H9 (cell line): ENCODE measurements around the gene AK4. TPM values are rescaled to one million over a fixed set of nuclear protein-coding genes. Genes with fewer than 3 reads are reported as not detected.

Source experiments
- DNase-seq: peaks from one replicate; pipeline ENCODE4 v3.0.0-alpha.2; 2017
- H2AFZ ChIP-seq: one replicate; pipeline ENCODE4 v1.6.1; 2013; ENCODE audit warnings: mild to moderate bottlenecking, low read length, control low read depth, moderate library complexity
- H2AK5ac ChIP-seq: 2 replicates; pipeline ENCODE4 v1.6.1; 2013; ENCODE audit warnings: low read length, control low read depth, mixed read lengths; ENCODE audit not compliant: insufficient read length
- H2BK120ac ChIP-seq: one replicate; pipeline ENCODE4 v1.6.1; 2013; ENCODE audit warnings: low read depth, mild to moderate bottlenecking, low read length, control low read depth, inconsistent platforms; ENCODE audit not compliant: poor library complexity, severe bottlenecking
- H2BK12ac ChIP-seq: 2 replicates; pipeline ENCODE4 v1.6.1; 2013; ENCODE audit warnings: low read length, control low read depth, mixed read lengths, low read depth; ENCODE audit not compliant: insufficient read length
- H2BK15ac ChIP-seq: 2 replicates; pipeline ENCODE4 v1.6.1; 2013; ENCODE audit warnings: low read depth, low read length, control low read depth
- H2BK20ac ChIP-seq: one replicate; pipeline ENCODE4 v1.6.1; 2013; ENCODE audit warnings: low read depth, mild to moderate bottlenecking, low read length, control low read depth, inconsistent platforms; ENCODE audit not compliant: poor library complexity, severe bottlenecking
- H2BK5ac ChIP-seq: 2 replicates; pipeline ENCODE4 v1.6.1; 2013; ENCODE audit warnings: low read length, control low read depth, mixed read lengths; ENCODE audit not compliant: insufficient read length
- H3K14ac ChIP-seq: 2 replicates; pipeline ENCODE4 v1.6.1; 2013; ENCODE audit warnings: low read length, control low read depth; ENCODE audit not compliant: insufficient read depth
- H3K18ac ChIP-seq: 2 replicates; pipeline ENCODE4 v1.6.1; 2013; ENCODE audit warnings: low read depth, mild to moderate bottlenecking, mixed read lengths, low read length, control low read depth; ENCODE audit not compliant: insufficient read length
- H3K23ac ChIP-seq: 2 replicates; pipeline ENCODE4 v1.6.1; 2013; ENCODE audit warnings: low read length, control low read depth, mixed read lengths, low read depth; ENCODE audit not compliant: insufficient read length
- H3K23me2 ChIP-seq: 2 replicates; pipeline ENCODE4 v1.6.1; 2013; ENCODE audit warnings: low read depth, mild to moderate bottlenecking, mixed read lengths, low read length, control low read depth; ENCODE audit not compliant: insufficient read length, poor library complexity, severe bottlenecking
- H3K27ac ChIP-seq: 2 replicates; pipeline ENCODE4 v1.5.1; 2013; ENCODE audit warnings: low read length, control low read depth, mixed read lengths, low read depth; ENCODE audit not compliant: insufficient read length
- H3K27me3 ChIP-seq: 2 replicates; pipeline ENCODE4 v1.6.1; 2013; ENCODE audit warnings: low read length, control low read depth, inconsistent platforms; ENCODE audit not compliant: insufficient read depth
- H3K4ac ChIP-seq: 2 replicates; pipeline ENCODE4 v1.6.1; 2013; ENCODE audit warnings: low read depth, mild to moderate bottlenecking, control low read depth, inconsistent platforms, low read length, moderate library complexity
- H3K4me1 ChIP-seq: 2 replicates; pipeline ENCODE4 v1.6.1; 2013; ENCODE audit warnings: low read length, control low read depth, inconsistent platforms; ENCODE audit not compliant: insufficient read depth
- H3K4me2 ChIP-seq: 2 replicates; pipeline ENCODE4 v1.6.1; 2013; ENCODE audit warnings: low read length, control low read depth, mixed read lengths; ENCODE audit not compliant: insufficient read length, insufficient read depth
- H3K56ac ChIP-seq: 2 replicates; pipeline ENCODE4 v1.6.1; 2013; ENCODE audit warnings: low read depth, mild to moderate bottlenecking, mixed read lengths, low read length, control low read depth; ENCODE audit not compliant: insufficient read length
- H3K79me1 ChIP-seq: 2 replicates; pipeline ENCODE4 v1.6.1; 2013; ENCODE audit warnings: low read depth, mild to moderate bottlenecking, moderate library complexity, low read length, control low read depth, inconsistent platforms; ENCODE audit not compliant: insufficient read depth, poor library complexity, severe bottlenecking
- H3K79me2 ChIP-seq: 2 replicates; pipeline ENCODE4 v1.6.1; 2013; ENCODE audit warnings: low read length, control low read depth, inconsistent platforms; ENCODE audit not compliant: insufficient read depth
- H3K9ac ChIP-seq: 2 replicates; pipeline ENCODE4 v1.6.1; 2013; ENCODE audit warnings: low read length, control low read depth, mixed read lengths; ENCODE audit not compliant: insufficient read length; ENCODE audit errors: extremely low read depth
- H3K9me3 ChIP-seq: one replicate; pipeline ENCODE4 v1.6.1; 2013; ENCODE audit warnings: low read depth, low read length, inconsistent platforms; ENCODE audit not compliant: control insufficient read depth
- H3T11ph ChIP-seq: one replicate; pipeline ENCODE4 v1.6.1; 2013; ENCODE audit warnings: mild to moderate bottlenecking, low read length, control low read depth, inconsistent platforms
- H4K20me1 ChIP-seq: one replicate; pipeline ENCODE4 v1.6.1; 2013; ENCODE audit not compliant: control insufficient read depth, insufficient read length, insufficient read depth
- H4K5ac ChIP-seq: 2 replicates; pipeline ENCODE4 v1.6.1; 2013; ENCODE audit warnings: low read depth, mild to moderate bottlenecking, mixed read lengths, low read length, control low read depth; ENCODE audit not compliant: insufficient read length
- H4K8ac ChIP-seq: replicated peaks from 2 replicates; pipeline ENCODE4 v1.6.1; 2013; ENCODE audit warnings: low read length, control low read depth, mixed read lengths, low read depth; ENCODE audit not compliant: insufficient read length
- H4K91ac ChIP-seq: 2 replicates; pipeline ENCODE4 v1.6.1; 2013; ENCODE audit warnings: low read depth, mild to moderate bottlenecking, moderate library complexity, mixed read lengths, low read length, control low read depth; ENCODE audit not compliant: insufficient read length
- H3K27ac Mint-ChIP-seq, 3 experiments: 2 replicates in 2 of 3; 3 replicates in 1 of 3; pipeline ENCODE4 v1.8.0; 2020 to 2021; ENCODE audit warnings: mixed read lengths in 3 of 3, mild to moderate bottlenecking in 1 of 3, moderate library complexity in 1 of 3
- H3K27me3 Mint-ChIP-seq: 2 replicates; pipeline ENCODE4 v1.8.0; 2021; ENCODE audit warnings: low read depth, mild to moderate bottlenecking, moderate library complexity, mixed read lengths
- H3K36me3 Mint-ChIP-seq, 3 experiments: 2 replicates in 2 of 3; 3 replicates in 1 of 3; pipeline ENCODE4 v1.8.0; 2020 to 2021; ENCODE audit warnings: low read depth in 3 of 3, mixed read lengths in 3 of 3; ENCODE audit not compliant: insufficient read depth in 1 of 3
- H3K4me1 Mint-ChIP-seq, 2 experiments: 2 replicates each; pipeline ENCODE4 v1.8.0; 2020; ENCODE audit warnings: mixed read lengths in 2 of 2
- H3K4me3 Mint-ChIP-seq, 2 experiments: 2 replicates in 1 of 2; 3 replicates in 1 of 2; pipeline ENCODE4 v1.8.0; 2020 to 2021; ENCODE audit warnings: mild to moderate bottlenecking in 2 of 2, mixed read lengths in 2 of 2, moderate library complexity in 1 of 2
- H3K9me3 Mint-ChIP-seq, 2 experiments: 2 replicates in 1 of 2; 3 replicates in 1 of 2; pipeline ENCODE4 v1.8.0; 2020; ENCODE audit warnings: mild to moderate bottlenecking in 2 of 2, mixed read lengths in 2 of 2, moderate library complexity in 1 of 2
- WGBS: extraction: QIAGEN DNeasy Blood & Tissue Kit; methylation state at CpG from one replicate; pipeline ENCODE4 v1.1.7; 2013; ENCODE audit warnings: missing lambda C conversion rate, low lambda C conversion rate, mixed read lengths; ENCODE audit not compliant: insufficient read length; ENCODE audit errors: extremely low coverage; 5-methylcytosine and 5-hydroxymethylcytosine counted together
- total RNA-seq: library from RNA; stranded (reverse); gene quantifications from 2 replicates; pipeline ENCODE4 v1.2.1, GENCODE V29; 2021
- TF ChIP-seq, protein P1 (sequence below): fragments of 200-600 bp; sonication (generic); conservative IDR thresholded peaks from 3 replicates; pipeline ENCODE4 v1.8.0; 2021; ENCODE audit warnings: antibody characterized with exemption, mild to moderate bottlenecking

AK4 gene
- total RNA-seq, 1 experiment from 2014 or later = 45.6 TPM

DNA sequence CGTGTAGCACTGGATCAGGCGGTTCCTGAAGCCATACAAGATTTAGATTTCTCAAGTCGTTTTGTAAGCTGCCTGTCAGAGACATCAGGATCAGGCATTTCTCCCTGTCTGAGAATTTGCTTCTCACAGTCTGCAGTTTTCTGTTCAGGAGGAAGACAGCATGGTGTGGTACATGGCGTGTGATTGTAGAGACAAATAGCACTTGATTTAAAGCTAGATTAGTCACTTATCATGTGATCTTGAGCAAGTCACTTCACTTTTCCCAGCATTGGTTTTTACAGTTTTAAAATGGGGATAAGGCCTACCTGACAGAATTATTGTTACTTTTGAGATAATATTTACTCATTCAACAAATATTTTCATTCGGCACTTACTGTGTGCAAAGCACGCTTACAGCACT, 63.3 kb downstream of the AK4 start:
- Histone ChIP-seq H2BK120ac (no peak overlapping the region), H3K23ac (no peak overlapping the region), H3K56ac (no peak overlapping the region), H3K9me3 (no peaks in the 10 kb centered on the region), H2BK15ac (no peak overlapping the region), H3K9ac (no peak overlapping the region), H4K91ac (no peak overlapping the region), H3K18ac (no peak overlapping the region), H3K4ac (no peak overlapping the region), H2AFZ (no peak overlapping the region), H3K27ac (no peak overlapping the region), H4K5ac (no peak overlapping the region), H3K4me1 (0 out of 2 replicates have a peak, but pooled peaks cover 3% of the 10 kb centered on the region), H3K14ac (no peak overlapping the region), H3K79me2 (peaks cover 8% of the 10 kb centered on the region; the same call in 1 of the 2 replicates), H4K20me1 (no peaks in the 10 kb centered on the region), H2BK12ac (no peak overlapping the region), H4K8ac (no peak overlapping the region), H3K23me2 (no peaks in the 10 kb centered on the region), H3K79me1 (no peaks in the 10 kb centered on the region), H2AK5ac (no peak overlapping the region), H3K4me2 (no peak overlapping the region), H3K27me3 (no peaks in the 10 kb centered on the region), H3T11ph (no peak overlapping the region), H2BK5ac (no peak overlapping the region), H2BK20ac (no peak overlapping the region)
- peaks cover 8 to 11% of the 10 kb centered on the region in 2 experiments; a peak in 3 of 4 replicates for H3K4me1 Mint-ChIP-seq
- no CpG with 5 or more reads among the region's 6 CpGs for WGBS
- H3K9me3 Mint-ChIP-seq = no peaks in the 10 kb centered on the region
- DNase-seq = no peak
- no peaks in the 10 kb centered on the region for H3K27me3 Mint-ChIP-seq
- H3K4me3 Mint-ChIP-seq = no peak overlapping the region
- no peak overlapping the region for H3K27ac Mint-ChIP-seq
- H3K36me3 Mint-ChIP-seq = peaks cover 0 to 13% (median 0%) of the 10 kb centered on the region in 3 experiments; a peak in 3 of 7 replicates
- TF ChIP-seq, protein P1, sequence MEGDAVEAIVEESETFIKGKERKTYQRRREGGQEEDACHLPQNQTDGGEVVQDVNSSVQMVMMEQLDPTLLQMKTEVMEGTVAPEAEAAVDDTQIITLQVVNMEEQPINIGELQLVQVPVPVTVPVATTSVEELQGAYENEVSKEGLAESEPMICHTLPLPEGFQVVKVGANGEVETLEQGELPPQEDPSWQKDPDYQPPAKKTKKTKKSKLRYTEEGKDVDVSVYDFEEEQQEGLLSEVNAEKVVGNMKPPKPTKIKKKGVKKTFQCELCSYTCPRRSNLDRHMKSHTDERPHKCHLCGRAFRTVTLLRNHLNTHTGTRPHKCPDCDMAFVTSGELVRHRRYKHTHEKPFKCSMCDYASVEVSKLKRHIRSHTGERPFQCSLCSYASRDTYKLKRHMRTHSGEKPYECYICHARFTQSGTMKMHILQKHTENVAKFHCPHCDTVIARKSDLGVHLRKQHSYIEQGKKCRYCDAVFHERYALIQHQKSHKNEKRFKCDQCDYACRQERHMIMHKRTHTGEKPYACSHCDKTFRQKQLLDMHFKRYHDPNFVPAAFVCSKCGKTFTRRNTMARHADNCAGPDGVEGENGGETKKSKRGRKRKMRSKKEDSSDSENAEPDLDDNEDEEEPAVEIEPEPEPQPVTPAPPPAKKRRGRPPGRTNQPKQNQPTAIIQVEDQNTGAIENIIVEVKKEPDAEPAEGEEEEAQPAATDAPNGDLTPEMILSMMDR = no peak
